Neural cell (in vitro differentiated cells): ENCODE data around the gene PPP1R14B. TPM values are rescaled to one million over a fixed set of nuclear protein-coding genes. Genes with fewer than 3 reads are reported as not detected.

Experiments used
- H2AFZ ChIP-seq: fragments of 200-600, 300-800 bp; sonication (generic), shearing (Covaris generic); 2 replicates; pipeline ENCODE4 v1.6.0; 2014; ENCODE audit warnings: low read depth, mild to moderate bottlenecking, antibody characterized with exemption, low read length, moderate library complexity
- H3F3A ChIP-seq: fragments of 200-600 bp; shearing (Covaris generic); 2 replicates; pipeline ENCODE4 v1.6.1; 2016; ENCODE audit warnings: mild to moderate bottlenecking, moderate library complexity, mixed read lengths, antibody characterized with exemption, low read length; ENCODE audit not compliant: insufficient read depth, poor library complexity, severe bottlenecking
- H3K27ac ChIP-seq: fragments of 200-600, 300-800 bp; sonication (generic), shearing (Covaris generic); 2 replicates; pipeline ENCODE4 v1.5.1; 2014; ENCODE audit warnings: mild to moderate bottlenecking, low read length, moderate library complexity
- H3K27me3 ChIP-seq: fragments of 300-800, 200-600 bp; sonication (generic), shearing (Covaris generic); 2 replicates; pipeline ENCODE4 v1.6.0; 2014; ENCODE audit warnings: mild to moderate bottlenecking, low read depth, low read length, moderate library complexity; ENCODE audit not compliant: insufficient read depth
- H3K36me3 ChIP-seq: fragments of 300-800, 200-600 bp; sonication (generic), shearing (Covaris generic); 2 replicates; pipeline ENCODE4 v1.5.1; 2014; ENCODE audit warnings: mild to moderate bottlenecking, antibody characterized with exemption, low read length, moderate library complexity; ENCODE audit not compliant: insufficient read depth
- H3K4me2 ChIP-seq: fragments of 300-800, 200-600 bp; sonication (generic), shearing (Covaris generic); 2 replicates; pipeline ENCODE4 v1.6.0; 2014; ENCODE audit warnings: mild to moderate bottlenecking, low read length
- H3K4me3 ChIP-seq: fragments of 300-800, 200-600 bp; sonication (generic), shearing (Covaris generic); 2 replicates; pipeline ENCODE4 v1.5.1; 2014; ENCODE audit warnings: mild to moderate bottlenecking, low read length, moderate library complexity
- H3K79me2 ChIP-seq: fragments of 200-600 bp; shearing (Covaris generic); replicated peaks from 2 replicates; pipeline ENCODE4 v1.6.0; 2014; ENCODE audit warnings: mild to moderate bottlenecking, low read length, moderate library complexity; ENCODE audit not compliant: insufficient read depth
- H3K9ac ChIP-seq: fragments of 300-800, 200-600 bp; sonication (generic), shearing (Covaris generic); 2 replicates; pipeline ENCODE4 v1.6.1; 2016; ENCODE audit warnings: mild to moderate bottlenecking, low read length, mixed read lengths
- H3K9me2 ChIP-seq: fragments of 200-600 bp; shearing (Covaris generic); 2 replicates; pipeline ENCODE4 v1.6.1; 2016; ENCODE audit warnings: mild to moderate bottlenecking, low read length, mixed read lengths; ENCODE audit not compliant: insufficient read depth
- H3K9me3 ChIP-seq: fragments of 200-600, 300-800 bp; sonication (generic), shearing (Covaris generic); 2 replicates; pipeline ENCODE4 v1.6.1; 2016; ENCODE audit warnings: mild to moderate bottlenecking, mixed run types, low read length, moderate library complexity, mixed read lengths
- H4K20me1 ChIP-seq: fragments of 200-600 bp; shearing (Covaris generic); 2 replicates; pipeline ENCODE4 v1.6.1; 2016; ENCODE audit warnings: mild to moderate bottlenecking, mixed run types; ENCODE audit not compliant: insufficient read depth
- CTCF ChIP-seq: fragments of 450-650 bp; IDR thresholded peaks from 2 replicates; pipeline ENCODE4 v1.5.1; 2014; ENCODE audit warnings: antibody characterized with exemption, mild to moderate bottlenecking, moderate library complexity; ENCODE audit not compliant: poor library complexity, severe bottlenecking
- EP300 ChIP-seq: fragments of 450-650 bp; conservative IDR thresholded peaks from 2 replicates; pipeline ENCODE4 v1.6.1; 2014; ENCODE audit warnings: antibody characterized with exemption, mild to moderate bottlenecking, moderate library complexity; ENCODE audit not compliant: poor library complexity, severe bottlenecking
- EZH2 ChIP-seq: fragments of 200-600, 300-800 bp; shearing (Covaris generic), sonication (generic); IDR thresholded peaks from 2 replicates; pipeline ENCODE4 v1.6.1; 2014; ENCODE audit warnings: antibody characterized with exemption, low read length, borderline replicate concordance, mild to moderate bottlenecking; ENCODE audit not compliant: insufficient read depth, poor library complexity, severe bottlenecking
- POLR2AphosphoS5 ChIP-seq: IDR thresholded peaks from 2 replicates; pipeline ENCODE4 v1.6.1; 2012
- SMC3 ChIP-seq: fragments of 450-650 bp; conservative IDR thresholded peaks from 2 replicates; pipeline ENCODE4 v1.6.1; 2014; ENCODE audit warnings: antibody characterized with exemption, mild to moderate bottlenecking, moderate library complexity; ENCODE audit not compliant: poor library complexity
- TAF1 ChIP-seq: IDR thresholded peaks from 2 replicates; pipeline ENCODE4 v1.6.1; 2012; ENCODE audit warnings: low read depth
- polyA plus RNA-seq: library from polyadenylated mRNA; depleted of rRNA; stranded (reverse); fragments of >200 nt; gene quantifications from 2 replicates; pipeline ENCODE4 v1.2.3, GENCODE V29; 2014
- small RNA-seq, 3 experiments: library from RNA; depleted of rRNA; stranded (forward); fragments of <200 nt; gene quantifications; one replicate each; pipeline ENCODE3, GENCODE V24; 2012
- TF ChIP-seq, protein P1 (sequence below): IDR thresholded peaks from 2 replicates; pipeline ENCODE4 v1.6.1; 2012; ENCODE audit warnings: borderline replicate concordance

The PPP1R14B gene
- polyA plus RNA-seq, 1 donor from 2014 or later = 400 TPM

DNA sequence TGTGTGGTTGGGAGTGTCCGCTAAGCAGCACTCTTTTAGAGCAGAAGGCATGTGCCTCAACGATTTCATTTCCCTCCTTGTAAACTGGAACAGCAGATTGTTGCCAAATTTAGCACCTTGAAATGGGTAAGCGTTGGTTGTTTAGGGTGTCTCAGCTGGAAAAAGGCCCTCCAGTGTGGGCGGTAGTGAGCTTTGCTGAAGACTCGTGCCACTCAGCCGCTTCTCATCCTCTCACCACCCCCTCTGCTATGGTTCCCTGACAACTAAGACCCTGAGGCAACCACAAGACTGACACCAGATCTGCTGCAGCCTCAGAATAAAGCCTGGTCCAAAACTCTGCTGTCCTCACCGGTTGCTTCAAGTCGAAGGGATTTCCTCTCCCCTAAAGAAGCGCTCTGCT, 50.1 kb downstream of the PPP1R14B start:
- Histone ChIP-seq H3K79me2 (peaks cover 3% of the 10 kb centered on the region), H4K20me1 (no peaks in the 10 kb centered on the region), H3K4me2 (no peak overlapping the region), H3K9me2 (no peaks in the 10 kb centered on the region), H2AFZ (no peak overlapping the region), H3F3A (no peaks in the 10 kb centered on the region), H3K36me3 (no peaks in the 10 kb centered on the region), H3K9me3 (no peaks in the 10 kb centered on the region), H3K27me3 (no peaks in the 10 kb centered on the region), H3K4me3 (no peak overlapping the region), H3K9ac (no peak overlapping the region), H3K27ac (no peak overlapping the region)
- TF ChIP-seq, protein P1, sequence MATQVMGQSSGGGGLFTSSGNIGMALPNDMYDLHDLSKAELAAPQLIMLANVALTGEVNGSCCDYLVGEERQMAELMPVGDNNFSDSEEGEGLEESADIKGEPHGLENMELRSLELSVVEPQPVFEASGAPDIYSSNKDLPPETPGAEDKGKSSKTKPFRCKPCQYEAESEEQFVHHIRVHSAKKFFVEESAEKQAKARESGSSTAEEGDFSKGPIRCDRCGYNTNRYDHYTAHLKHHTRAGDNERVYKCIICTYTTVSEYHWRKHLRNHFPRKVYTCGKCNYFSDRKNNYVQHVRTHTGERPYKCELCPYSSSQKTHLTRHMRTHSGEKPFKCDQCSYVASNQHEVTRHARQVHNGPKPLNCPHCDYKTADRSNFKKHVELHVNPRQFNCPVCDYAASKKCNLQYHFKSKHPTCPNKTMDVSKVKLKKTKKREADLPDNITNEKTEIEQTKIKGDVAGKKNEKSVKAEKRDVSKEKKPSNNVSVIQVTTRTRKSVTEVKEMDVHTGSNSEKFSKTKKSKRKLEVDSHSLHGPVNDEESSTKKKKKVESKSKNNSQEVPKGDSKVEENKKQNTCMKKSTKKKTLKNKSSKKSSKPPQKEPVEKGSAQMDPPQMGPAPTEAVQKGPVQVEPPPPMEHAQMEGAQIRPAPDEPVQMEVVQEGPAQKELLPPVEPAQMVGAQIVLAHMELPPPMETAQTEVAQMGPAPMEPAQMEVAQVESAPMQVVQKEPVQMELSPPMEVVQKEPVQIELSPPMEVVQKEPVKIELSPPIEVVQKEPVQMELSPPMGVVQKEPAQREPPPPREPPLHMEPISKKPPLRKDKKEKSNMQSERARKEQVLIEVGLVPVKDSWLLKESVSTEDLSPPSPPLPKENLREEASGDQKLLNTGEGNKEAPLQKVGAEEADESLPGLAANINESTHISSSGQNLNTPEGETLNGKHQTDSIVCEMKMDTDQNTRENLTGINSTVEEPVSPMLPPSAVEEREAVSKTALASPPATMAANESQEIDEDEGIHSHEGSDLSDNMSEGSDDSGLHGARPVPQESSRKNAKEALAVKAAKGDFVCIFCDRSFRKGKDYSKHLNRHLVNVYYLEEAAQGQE = no peak
- TF ChIP-seq CTCF = no peak
- TF ChIP-seq EZH2 = no peak
- TF ChIP-seq TAF1 = no peak
- no peak for TF ChIP-seq EP300
- no peak for TF ChIP-seq POLR2AphosphoS5
- TF ChIP-seq SMC3 = no peak

Small RNA genes lying within 50 kb of the gene (small RNA-seq; reads per million reads assigned to genes)
- 0 to 1.2 (median 0) reads per million in 3 experiments for gene RF00019

Other genes with a start within 250 kb of the PPP1R14B start
- 2.6 and 3.5 TPM in 2 replicates for gene FLRT1, start 211.0 kb downstream of the PPP1R14B start, polyA plus RNA-seq
- 19.9 and 30.8 TPM in 2 replicates for gene MACROD1, start 80.8 kb downstream of the PPP1R14B start, polyA plus RNA-seq
- gene STIP1, start 60.8 kb downstream of the PPP1R14B start, polyA plus RNA-seq = 161 and 174 TPM in 2 replicates
- 0.89 TPM in 1 of 2 replicates, not detected in the other for gene FERMT3, start 40.2 kb downstream of the PPP1R14B start, polyA plus RNA-seq
- 67.2 and 75.8 TPM in 2 replicates for gene TRPT1, start 20.8 kb downstream of the PPP1R14B start, polyA plus RNA-seq
- gene NUDT22, start 20.7 kb downstream of the PPP1R14B start, polyA plus RNA-seq = 47.3 and 62.1 TPM in 2 replicates
- 20.3 and 23.9 TPM in 2 replicates for gene DNAJC4, start 16.4 kb downstream of the PPP1R14B start, polyA plus RNA-seq
- gene VEGFB, start 12.4 kb downstream of the PPP1R14B start, polyA plus RNA-seq = 4.8 and 6.1 TPM in 2 replicates
- gene FKBP2, start 5.8 kb downstream of the PPP1R14B start, polyA plus RNA-seq = 36.9 and 47.4 TPM in 2 replicates
- 2.1 and 3.4 TPM in 2 replicates for gene PLCB3, start 4.6 kb upstream of the PPP1R14B start, polyA plus RNA-seq
- 219 and 228 TPM in 2 replicates for gene BAD, start 37.7 kb upstream of the PPP1R14B start, polyA plus RNA-seq
- gene GPR137, start 38.9 kb upstream of the PPP1R14B start, polyA plus RNA-seq = 34.1 and 40.1 TPM in 2 replicates
- 0.60 and 1.0 TPM in 2 replicates for gene KCNK4, start 44.4 kb upstream of the PPP1R14B start, polyA plus RNA-seq
- gene CATSPERZ, start 53.4 kb upstream of the PPP1R14B start, polyA plus RNA-seq = 3.4 TPM in 1 of 2 replicates, not detected in the other
- gene ESRRA, start 58.6 kb upstream of the PPP1R14B start, polyA plus RNA-seq = 29.0 and 30.0 TPM in 2 replicates
- 278 and 335 TPM in 2 replicates for gene TRMT112, start 70.6 kb upstream of the PPP1R14B start, polyA plus RNA-seq
- gene PRDX5, start 71.2 kb upstream of the PPP1R14B start, polyA plus RNA-seq = 452 and 489 TPM in 2 replicates
- gene CCDC88B, start 93.3 kb upstream of the PPP1R14B start, polyA plus RNA-seq = 1.3 and 5.4 TPM in 2 replicates
- gene RPS6KA4, start 112.2 kb upstream of the PPP1R14B start, polyA plus RNA-seq = 16.7 and 24.6 TPM in 2 replicates